SU-DHL-6 (cell line): ENCODE measurements around the gene CANT1.

Source experiments
- H2AFZ ChIP-seq: fragments of 200-600 bp; sonication (generic); 2 replicates; pipeline ENCODE4 v1.6.1; 2014; ENCODE audit warnings: low read depth, mild to moderate bottlenecking, moderate library complexity, mixed read lengths, antibody characterized with exemption, low read length; ENCODE audit not compliant: severe bottlenecking
- H3F3A ChIP-seq: fragments of 200-600 bp; shearing (Covaris generic); 2 replicates; pipeline ENCODE4 v1.6.0; 2016; ENCODE audit warnings: antibody characterized with exemption, mild to moderate bottlenecking; ENCODE audit not compliant: insufficient read depth
- H3K27ac ChIP-seq: fragments of 200-600 bp; sonication (generic); 2 replicates; pipeline ENCODE4 v1.5.1; 2016; ENCODE audit warnings: low read depth, mild to moderate bottlenecking, low read length, moderate library complexity, mixed read lengths
- H3K27me3 ChIP-seq: fragments of 200-600 bp; sonication (generic), shearing (Covaris generic); 2 replicates; pipeline ENCODE4 v1.6.0; 2014; ENCODE audit warnings: mild to moderate bottlenecking, low read length
- H3K36me3 ChIP-seq: fragments of 200-600 bp; sonication (generic); 2 replicates; pipeline ENCODE4 v1.6.1; 2014; ENCODE audit warnings: mild to moderate bottlenecking, low read length, mixed read lengths
- H3K4me2 ChIP-seq: fragments of 300-600, 200-600 bp; shearing (Covaris generic), sonication (generic); 2 replicates; pipeline ENCODE4 v1.6.0; 2014; ENCODE audit warnings: low read length, low read depth, mild to moderate bottlenecking; ENCODE audit not compliant: poor library complexity, severe bottlenecking
- H3K4me3 ChIP-seq: fragments of 200-600 bp; sonication (generic); 2 replicates; pipeline ENCODE4 v1.5.1; 2014; ENCODE audit warnings: antibody characterized with exemption, low read length, mild to moderate bottlenecking, mixed read lengths; ENCODE audit not compliant: insufficient read depth, poor library complexity, severe bottlenecking
- H3K79me2 ChIP-seq: fragments of 200-600 bp; sonication (generic); 2 replicates; pipeline ENCODE4 v1.6.1; 2014; ENCODE audit warnings: mild to moderate bottlenecking, low read length, moderate library complexity; ENCODE audit not compliant: insufficient read depth
- H3K9ac ChIP-seq: fragments of 200-600 bp; sonication (generic); 2 replicates; pipeline ENCODE4 v1.7.0; 2014; ENCODE audit warnings: mild to moderate bottlenecking, low read length
- H3K9me2 ChIP-seq: fragments of 200-600 bp; sonication (generic); replicated peaks from 2 replicates; pipeline ENCODE4 v1.6.1; 2014; ENCODE audit warnings: low read length; ENCODE audit not compliant: insufficient read depth
- H3K9me3 ChIP-seq: fragments of 200-600 bp; sonication (generic); 2 replicates; pipeline ENCODE4 v1.6.1; 2014; ENCODE audit warnings: low read length, mixed read lengths; ENCODE audit not compliant: insufficient read depth
- H4K20me1 ChIP-seq: fragments of 200-600 bp; sonication (generic); 2 replicates; pipeline ENCODE4 v1.6.1; 2014; ENCODE audit warnings: low read depth, mild to moderate bottlenecking, antibody characterized with exemption, low read length, moderate library complexity, mixed read lengths
- EZH2phosphoT487 ChIP-seq: fragments of 200-600 bp; sonication (generic), shearing (Covaris generic); conservative IDR thresholded peaks from 2 replicates; pipeline ENCODE4 v1.6.1; 2018; ENCODE audit warnings: mild to moderate bottlenecking, antibody characterized with exemption, low read length, moderate library complexity, mixed read lengths
- TF ChIP-seq, protein P1 (sequence below): fragments of 200-600 bp; sonication (generic); IDR thresholded peaks from one replicate; pipeline ENCODE4 v1.5.1; 2017; ENCODE audit warnings: antibody characterized with exemption, mild to moderate bottlenecking, low read length, moderate library complexity; ENCODE audit not compliant: insufficient read depth, poor library complexity, severe bottlenecking

CANT1 gene

GRCh38 chr17:79036596-79036995, 27.0 kb upstream of the CANT1 start:
- Histone ChIP-seq H4K20me1 (no peaks in the 10 kb centered on the region), H3K9ac (no peak overlapping the region), H3K4me2 (no peak overlapping the region), H3K4me3 (no peak overlapping the region), H3K9me3 (no peaks in the 10 kb centered on the region), H3K9me2 (no peaks in the 10 kb centered on the region), H3K27ac (no peak overlapping the region), H3K79me2 (no peaks in the 10 kb centered on the region), H3K27me3 (no peaks in the 10 kb centered on the region), H3F3A (no peaks in the 10 kb centered on the region), H2AFZ (no peak overlapping the region), H3K36me3 (no peaks in the 10 kb centered on the region)
- TF ChIP-seq, protein P1, sequence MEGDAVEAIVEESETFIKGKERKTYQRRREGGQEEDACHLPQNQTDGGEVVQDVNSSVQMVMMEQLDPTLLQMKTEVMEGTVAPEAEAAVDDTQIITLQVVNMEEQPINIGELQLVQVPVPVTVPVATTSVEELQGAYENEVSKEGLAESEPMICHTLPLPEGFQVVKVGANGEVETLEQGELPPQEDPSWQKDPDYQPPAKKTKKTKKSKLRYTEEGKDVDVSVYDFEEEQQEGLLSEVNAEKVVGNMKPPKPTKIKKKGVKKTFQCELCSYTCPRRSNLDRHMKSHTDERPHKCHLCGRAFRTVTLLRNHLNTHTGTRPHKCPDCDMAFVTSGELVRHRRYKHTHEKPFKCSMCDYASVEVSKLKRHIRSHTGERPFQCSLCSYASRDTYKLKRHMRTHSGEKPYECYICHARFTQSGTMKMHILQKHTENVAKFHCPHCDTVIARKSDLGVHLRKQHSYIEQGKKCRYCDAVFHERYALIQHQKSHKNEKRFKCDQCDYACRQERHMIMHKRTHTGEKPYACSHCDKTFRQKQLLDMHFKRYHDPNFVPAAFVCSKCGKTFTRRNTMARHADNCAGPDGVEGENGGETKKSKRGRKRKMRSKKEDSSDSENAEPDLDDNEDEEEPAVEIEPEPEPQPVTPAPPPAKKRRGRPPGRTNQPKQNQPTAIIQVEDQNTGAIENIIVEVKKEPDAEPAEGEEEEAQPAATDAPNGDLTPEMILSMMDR, result no peak
- TF ChIP-seq EZH2phosphoT487, result no peak

GRCh38 chr17:79036181-79036580, 26.6 kb upstream of the CANT1 start:
- Histone ChIP-seq H3K79me2 (no peaks in the 10 kb centered on the region), H3K9me3 (no peaks in the 10 kb centered on the region), H3K9ac (no peak overlapping the region), H2AFZ (no peak overlapping the region), H3F3A (no peaks in the 10 kb centered on the region), H4K20me1 (no peaks in the 10 kb centered on the region), H3K27me3 (no peaks in the 10 kb centered on the region), H3K4me2 (no peak overlapping the region), H3K9me2 (no peaks in the 10 kb centered on the region), H3K4me3 (no peak overlapping the region), H3K36me3 (no peaks in the 10 kb centered on the region), H3K27ac (no peak overlapping the region)
- TF ChIP-seq EZH2phosphoT487, result no peak
- TF ChIP-seq, protein P1, result no peak

DNA sequence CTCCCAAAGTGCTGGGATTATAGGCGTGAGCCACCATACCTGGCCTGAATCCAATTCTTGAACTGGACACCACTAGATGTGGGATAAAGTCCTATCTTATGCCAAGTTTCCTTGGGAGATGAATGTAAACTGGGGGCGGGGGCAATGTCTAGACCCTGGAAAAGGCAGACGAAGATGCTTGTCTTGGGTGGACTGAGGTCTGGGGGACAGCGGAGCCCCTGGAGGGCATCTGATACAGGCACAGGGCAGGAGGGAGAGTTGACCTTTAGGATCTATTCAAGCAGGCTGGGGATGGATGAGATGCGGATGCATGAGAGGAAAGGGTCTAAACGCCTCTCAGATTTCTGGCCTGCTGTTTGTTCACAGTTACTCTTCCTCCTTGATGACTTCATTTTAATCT, 26.1 kb upstream of the CANT1 start:
- Histone ChIP-seq H3K9me2 (no peaks in the 10 kb centered on the region), H3K36me3 (no peaks in the 10 kb centered on the region), H3K4me3 (no peak overlapping the region), H3K9me3 (no peaks in the 10 kb centered on the region), H3K4me2 (no peak overlapping the region), H3K27ac (no peak overlapping the region), H3K27me3 (no peaks in the 10 kb centered on the region), H3F3A (no peaks in the 10 kb centered on the region), H3K9ac (no peak overlapping the region), H3K79me2 (no peaks in the 10 kb centered on the region), H4K20me1 (no peaks in the 10 kb centered on the region), H2AFZ (no peak overlapping the region)
- TF ChIP-seq EZH2phosphoT487, result no peak
- TF ChIP-seq, protein P1, result no peak

DNA sequence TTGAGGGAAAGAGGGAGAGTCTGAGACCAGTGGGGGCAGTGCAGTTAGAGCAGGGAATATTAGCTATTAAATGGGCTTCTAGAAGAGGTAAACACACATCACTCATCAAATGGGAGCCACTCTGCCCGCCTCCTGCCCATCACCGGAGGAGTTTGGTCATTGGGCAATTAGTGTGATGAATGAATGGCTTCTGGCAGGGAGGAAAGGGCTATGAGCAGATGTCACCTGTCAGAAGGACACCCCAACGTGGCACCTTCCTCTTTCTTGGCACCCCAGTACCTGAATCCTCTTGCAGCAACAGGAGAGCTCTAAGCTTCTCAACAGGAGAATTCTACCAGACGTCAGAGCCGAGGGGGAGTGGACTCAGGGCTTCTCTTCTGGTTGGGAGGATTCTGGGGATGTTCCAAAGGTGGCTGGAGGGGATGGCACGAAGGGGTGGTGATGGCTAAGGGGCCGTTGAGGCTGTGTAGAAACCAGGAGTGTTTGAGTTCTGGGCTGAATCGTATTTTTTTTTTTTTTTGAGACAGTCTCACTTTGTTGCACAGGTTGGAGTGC, 25.4 kb upstream of the CANT1 start:
- Histone ChIP-seq H3K4me3 (no peak overlapping the region), H3K27me3 (no peaks in the 10 kb centered on the region), H3K79me2 (no peaks in the 10 kb centered on the region)

More for the DNA sequence above, 25.4 kb upstream of the CANT1 start:
- Histone ChIP-seq H3K9me3 (no peaks in the 10 kb centered on the region), H4K20me1 (no peaks in the 10 kb centered on the region), H3F3A (no peaks in the 10 kb centered on the region), H3K4me2 (no peak overlapping the region), H3K36me3 (no peaks in the 10 kb centered on the region), H3K9me2 (no peaks in the 10 kb centered on the region), H2AFZ (no peak overlapping the region), H3K27ac (no peak overlapping the region), H3K9ac (no peak overlapping the region)
- TF ChIP-seq EZH2phosphoT487, result no peak
- TF ChIP-seq, protein P1, result no peak
